GM21526 (cell line): ENCODE results near the gene NEUROD2.

Experiments used
- ATAC-seq: cut with Tn5 transposase; IDR thresholded peaks from one replicate; pipeline ENCODE4 v1.9.1; 2021; ENCODE audit warnings: moderate library complexity; ENCODE audit not compliant: unreplicated experiment, low FRiP score

The NEUROD2 gene

GRCh38 chr17:39636587-39636926, 28.8 kb upstream of the NEUROD2 start:
- ATAC-seq: no peak

GRCh38 chr17:39635614-39636176, 28.0 kb upstream of the NEUROD2 start:
- ATAC-seq: no peak

- ATAC-seq: no peak
Observed at GRCh38 chr17:39634384-39634871, 26.7 kb upstream of the NEUROD2 start.

GRCh38 chr17:39633570-39634183, 26.0 kb upstream of the NEUROD2 start:
- ATAC-seq: no peak

GRCh38 chr17:39632153-39632941, 24.6 kb upstream of the NEUROD2 start:
- ATAC-seq: no peak

- ATAC-seq: no peak
Observed at GRCh38 chr17:39631403-39631802, 23.7 kb upstream of the NEUROD2 start.

GRCh38 chr17:39629898-39630297, 22.2 kb upstream of the NEUROD2 start:
- ATAC-seq: no peak

- ATAC-seq: no peak
Observed at GRCh38 chr17:39629494-39629880, 21.8 kb upstream of the NEUROD2 start.

- no peak for ATAC-seq
Observed at GRCh38 chr17:39628655-39629493, 21.2 kb upstream of the NEUROD2 start.

- no peak for ATAC-seq
Observed at GRCh38 chr17:39627712-39628516, 20.2 kb upstream of the NEUROD2 start.

GRCh38 chr17:39627047-39627711, 19.5 kb upstream of the NEUROD2 start:
- no peak for ATAC-seq

- no peak for ATAC-seq
Observed at GRCh38 chr17:39626171-39627046, 18.7 kb upstream of the NEUROD2 start, which contains the start of gene PPP1R1B. PPP1R1B (plus strand) TSS chr17:39626952; CDS start chr17:39627393, 441 bp downstream.

GRCh38 chr17:39625198-39625785, 17.6 kb upstream of the NEUROD2 start:
- no peak for ATAC-seq

GRCh38 chr17:39624313-39624712, 16.6 kb upstream of the NEUROD2 start:
- ATAC-seq: no peak

- no peak for ATAC-seq
Observed at GRCh38 chr17:39623356-39623950, 15.7 kb upstream of the NEUROD2 start.

GRCh38 chr17:39622380-39623006, 14.8 kb upstream of the NEUROD2 start:
- ATAC-seq: no peak
